Mesenchymal stem cell (in vitro differentiated cells and primary cell): Measurements from ENCODE around the gene OR52E4.

Experiments
- DNase-seq: peaks from one replicate; pipeline ENCODE4 v3.0.0-alpha.2; 2013
- H2AFZ ChIP-seq: one replicate; pipeline ENCODE4 v1.6.1; 2013; ENCODE audit warnings: low read depth, mild to moderate bottlenecking, control low read depth, inconsistent platforms, low read length, moderate library complexity
- H2AK5ac ChIP-seq: 2 replicates; pipeline ENCODE4 v1.6.1; 2013; ENCODE audit warnings: low read length, moderate library complexity, mild to moderate bottlenecking, inconsistent platforms; ENCODE audit not compliant: severe bottlenecking
- H2BK120ac ChIP-seq: one replicate; pipeline ENCODE4 v1.6.1; 2013; ENCODE audit warnings: low read depth, mild to moderate bottlenecking, inconsistent platforms, low read length, moderate library complexity
- H2BK12ac ChIP-seq, 2 experiments: one replicate each; pipeline ENCODE4 v1.6.1; 2013; ENCODE audit warnings: inconsistent platforms in 2 of 2, low read length in 2 of 2, mild to moderate bottlenecking in 2 of 2, moderate library complexity in 2 of 2, control low read depth in 1 of 2
- H2BK15ac ChIP-seq: one replicate; pipeline ENCODE4 v1.6.1; 2013; ENCODE audit warnings: mild to moderate bottlenecking, low read depth, inconsistent platforms; ENCODE audit not compliant: poor library complexity, severe bottlenecking
- H2BK5ac ChIP-seq: 2 replicates; pipeline ENCODE4 v1.6.1; 2013; ENCODE audit warnings: low read depth, mild to moderate bottlenecking, low read length, control low read depth, inconsistent platforms; ENCODE audit not compliant: poor library complexity, severe bottlenecking
- H3K14ac ChIP-seq, 2 experiments: one replicate each; pipeline ENCODE4 v1.6.1; 2013; ENCODE audit warnings: inconsistent platforms in 2 of 2, low read length in 2 of 2, control low read depth in 1 of 2, mild to moderate bottlenecking in 1 of 2, moderate library complexity in 1 of 2
- H3K18ac ChIP-seq, 2 experiments: one replicate each; pipeline ENCODE4 v1.6.1; 2013; ENCODE audit warnings: inconsistent platforms in 2 of 2, low read length in 2 of 2, control low read depth in 1 of 2, low read depth in 1 of 2, mild to moderate bottlenecking in 1 of 2
- H3K23ac ChIP-seq, 2 experiments: one replicate each; pipeline ENCODE4 v1.6.1; 2013; ENCODE audit warnings: inconsistent platforms in 2 of 2, low read length in 2 of 2, mild to moderate bottlenecking in 2 of 2, moderate library complexity in 2 of 2, control low read depth in 1 of 2
- H3K27ac ChIP-seq: 2 replicates; pipeline ENCODE4 v1.5.1; 2013; ENCODE audit warnings: mild to moderate bottlenecking, moderate library complexity, low read length, control low read depth, inconsistent platforms; ENCODE audit not compliant: poor library complexity, severe bottlenecking
- H3K27me3 ChIP-seq, 2 experiments: 2 replicates each; pipeline versions ENCODE4 v1.6.1 to v1.7.0; 2013; ENCODE audit warnings: low read length in 2 of 2, mild to moderate bottlenecking in 2 of 2, moderate library complexity in 2 of 2, control low read depth in 1 of 2, inconsistent platforms in 1 of 2; ENCODE audit not compliant: control insufficient read depth in 1 of 2, insufficient read depth in 1 of 2
- H3K36me3 ChIP-seq, 2 experiments: 2 replicates each; pipeline versions ENCODE4 v1.6.1 to v1.7.0; 2013; ENCODE audit warnings: low read length in 2 of 2, control low read depth in 1 of 2, inconsistent platforms in 1 of 2, low read depth in 1 of 2, mild to moderate bottlenecking in 1 of 2; ENCODE audit not compliant: insufficient read depth in 2 of 2, control insufficient read depth in 1 of 2
- H3K4ac ChIP-seq, 2 experiments: one replicate each; pipeline ENCODE4 v1.6.1; 2013; ENCODE audit warnings: inconsistent platforms in 2 of 2, low read length in 2 of 2, mild to moderate bottlenecking in 2 of 2, moderate library complexity in 2 of 2, control low read depth in 1 of 2, low read depth in 1 of 2
- H3K4me1 ChIP-seq: 2 replicates; pipeline ENCODE4 v1.6.1; 2013; ENCODE audit warnings: low read depth, low read length, control low read depth; ENCODE audit not compliant: control insufficient read depth, insufficient read depth
- H3K4me2 ChIP-seq: 2 replicates; pipeline ENCODE4 v1.6.1; 2013; ENCODE audit warnings: low read length, mild to moderate bottlenecking, inconsistent platforms; ENCODE audit not compliant: poor library complexity, severe bottlenecking
- H3K4me3 ChIP-seq, 2 experiments: 2 replicates each; pipeline versions ENCODE4 v1.5.1 to v1.7.0; 2013; ENCODE audit warnings: low read length in 2 of 2, mild to moderate bottlenecking in 2 of 2, control low read depth in 1 of 2, low read depth in 1 of 2; ENCODE audit not compliant: insufficient read depth in 1 of 2
- H3K79me1 ChIP-seq: replicated peaks from 2 replicates; pipeline ENCODE4 v1.6.1; 2013; ENCODE audit warnings: mild to moderate bottlenecking, control low read depth, low read length, inconsistent platforms; ENCODE audit not compliant: poor library complexity, severe bottlenecking
- H3K9ac ChIP-seq: 2 replicates; pipeline ENCODE4 v1.7.0; 2013; ENCODE audit warnings: mild to moderate bottlenecking, low read length, moderate library complexity
- H3K9me3 ChIP-seq: 2 replicates; pipeline ENCODE4 v1.7.0; 2013; ENCODE audit warnings: mild to moderate bottlenecking, low read length; ENCODE audit not compliant: control insufficient read depth
- H4K8ac ChIP-seq: one replicate; pipeline ENCODE4 v1.6.1; 2013; ENCODE audit warnings: inconsistent platforms, mild to moderate bottlenecking, low read length, moderate library complexity
- H4K91ac ChIP-seq: one replicate; pipeline ENCODE4 v1.6.1; 2013; ENCODE audit warnings: mild to moderate bottlenecking, low read length, inconsistent platforms
- WGBS: methylation state at CpG from one replicate; pipeline ENCODE4 v1.1.7; 2013; ENCODE audit warnings: mixed read lengths; 5-methylcytosine and 5-hydroxymethylcytosine counted together

The OR52E4 gene

GRCh38 chr11:5923794-5924193 is 43.4 kb downstream of the OR52E4 start:
- H4K8ac ChIP-seq: no peak overlapping the region
- H3K4me3 ChIP-seq: no peak overlapping the region
- no peak overlapping the region for H3K4me2 ChIP-seq
- no peak overlapping the region for H2BK5ac ChIP-seq
- no peak overlapping the region for H4K91ac ChIP-seq
- H2BK15ac ChIP-seq: no peak overlapping the region
- H2AK5ac ChIP-seq: no peak overlapping the region
- no peak overlapping the region for H2BK12ac ChIP-seq
- no peaks in the 10 kb centered on the region for H3K27me3 ChIP-seq
- no peaks in the 10 kb centered on the region for H3K79me1 ChIP-seq
- H3K23ac ChIP-seq: no peak overlapping the region
- no peak overlapping the region for H3K14ac ChIP-seq
- no peak overlapping the region for H2AFZ ChIP-seq
- H3K36me3 ChIP-seq: no peaks in the 10 kb centered on the region
- no peak overlapping the region for H3K4ac ChIP-seq
- no peak overlapping the region for H3K18ac ChIP-seq
- H3K9ac ChIP-seq: no peak overlapping the region
- DNase-seq: no peak
- H3K9me3 ChIP-seq: peaks cover 9% of the 10 kb centered on the region
- no peak overlapping the region for H3K27ac ChIP-seq
- H3K4me1 ChIP-seq: no peaks in the 10 kb centered on the region
- no peak overlapping the region for H2BK120ac ChIP-seq

GRCh38 chr11:5928271-5928670 is 47.8 kb downstream of the OR52E4 start:
- peaks cover 22% of the 10 kb centered on the region for H3K9me3 ChIP-seq
- H4K8ac ChIP-seq: no peak overlapping the region
- no peak overlapping the region for H2BK120ac ChIP-seq
- H3K27ac ChIP-seq: no peak overlapping the region
- H3K23ac ChIP-seq: no peak overlapping the region
- H3K4me3 ChIP-seq: no peak overlapping the region
- no peak overlapping the region for H2BK5ac ChIP-seq
- DNase-seq: no peak
- no peak overlapping the region for H3K4ac ChIP-seq
- H3K27me3 ChIP-seq: no peaks in the 10 kb centered on the region
- no peak overlapping the region for H3K4me2 ChIP-seq
- no peak overlapping the region for H4K91ac ChIP-seq
- no peak overlapping the region for H2BK15ac ChIP-seq
- H3K4me1 ChIP-seq: no peaks in the 10 kb centered on the region
- no peaks in the 10 kb centered on the region for H3K36me3 ChIP-seq
- no peak overlapping the region for H2BK12ac ChIP-seq
- no peak overlapping the region for H3K9ac ChIP-seq
- H3K18ac ChIP-seq: no peak overlapping the region
- 95% methylated on average over 17 of the region's 17 CpGs for WGBS
- no peak overlapping the region for H2AFZ ChIP-seq
- no peak overlapping the region for H3K14ac ChIP-seq
- no peaks in the 10 kb centered on the region for H3K79me1 ChIP-seq
- no peak overlapping the region for H2AK5ac ChIP-seq

DNA sequence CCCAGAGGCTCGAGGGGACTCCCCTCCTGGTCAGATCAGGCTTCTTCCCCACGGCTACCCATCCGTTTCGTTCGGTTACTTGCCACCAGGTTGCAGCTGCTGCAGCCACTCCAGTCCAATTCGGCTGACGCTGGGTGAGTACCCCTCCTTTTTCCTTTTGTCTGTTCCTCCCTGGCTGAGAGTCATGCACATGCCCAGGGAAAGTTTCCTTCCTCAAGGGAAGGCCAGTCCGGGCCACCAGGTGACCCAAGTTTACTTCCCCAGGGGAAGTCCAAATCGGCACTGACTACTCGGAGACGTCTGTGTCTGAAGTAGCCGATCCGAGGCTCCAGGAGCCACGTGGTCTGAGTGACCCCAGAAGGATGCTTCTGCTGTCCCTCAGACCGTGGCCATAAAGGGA is 48.4 kb downstream of the OR52E4 start:
- Histone ChIP-seq H2AK5ac (no peak overlapping the region), H3K27ac (no peak overlapping the region), H4K8ac (no peak overlapping the region), H2AFZ (no peak overlapping the region), H3K79me1 (no peaks in the 10 kb centered on the region), H3K23ac (no peak overlapping the region), H4K91ac (no peak overlapping the region), H2BK5ac (no peak overlapping the region), H3K4me1 (no peaks in the 10 kb centered on the region), H3K4me2 (no peak overlapping the region), H3K36me3 (no peaks in the 10 kb centered on the region), H2BK12ac (no peak overlapping the region), H2BK120ac (no peak overlapping the region), H3K14ac (no peak overlapping the region), H3K27me3 (no peaks in the 10 kb centered on the region), H3K4ac (no peak overlapping the region), H3K18ac (no peak overlapping the region), H3K9ac (no peak overlapping the region), H3K9me3 (peaks cover 22% of the 10 kb centered on the region), H3K4me3 (no peak overlapping the region), H2BK15ac (no peak overlapping the region)
- no peak for DNase-seq
- WGBS: 85% methylated on average over 15 of the region's 15 CpGs

- Histone ChIP-seq H4K8ac (no peak overlapping the region), H2AFZ (no peak overlapping the region), H3K79me1 (no peaks in the 10 kb centered on the region), H2BK120ac (no peak overlapping the region), H3K36me3 (no peaks in the 10 kb centered on the region), H3K9ac (no peak overlapping the region), H3K23ac (no peak overlapping the region), H2BK12ac (no peak overlapping the region), H3K27ac (no peak overlapping the region), H3K9me3 (peaks cover 21% of the 10 kb centered on the region), H2BK15ac (no peak overlapping the region), H3K4me1 (no peaks in the 10 kb centered on the region), H3K4ac (no peak overlapping the region), H2BK5ac (no peak overlapping the region), H3K27me3 (no peaks in the 10 kb centered on the region), H3K4me3 (no peak overlapping the region), H3K14ac (no peak overlapping the region), H4K91ac (no peak overlapping the region), H3K18ac (no peak overlapping the region), H3K4me2 (no peak overlapping the region), H2AK5ac (no peak overlapping the region)
- 87% methylated on average over 31 of the region's 31 CpGs for WGBS
- no peak for DNase-seq
Observed at GRCh38 chr11:5929571-5930368, 49.3 kb downstream of the OR52E4 start.
